Inferior parietal cortex (tissue), 1 donor: ENCODE measurements around the gene BBS10.
A peak's percentile ranks its signal among the peaks of the same experiment; 100 is the strongest.
"Not testable (repeated sequence)": the region's sequence is repeated elsewhere in the genome, so short reads cannot be mapped to it uniquely, and the experiment has no call there.

Experiments used
- DNase-seq: peaks from one replicate; pipeline ENCODE4 v3.0.0-alpha.2; 2016; ENCODE audit errors: extremely low spot score

The BBS10 gene

DNA sequence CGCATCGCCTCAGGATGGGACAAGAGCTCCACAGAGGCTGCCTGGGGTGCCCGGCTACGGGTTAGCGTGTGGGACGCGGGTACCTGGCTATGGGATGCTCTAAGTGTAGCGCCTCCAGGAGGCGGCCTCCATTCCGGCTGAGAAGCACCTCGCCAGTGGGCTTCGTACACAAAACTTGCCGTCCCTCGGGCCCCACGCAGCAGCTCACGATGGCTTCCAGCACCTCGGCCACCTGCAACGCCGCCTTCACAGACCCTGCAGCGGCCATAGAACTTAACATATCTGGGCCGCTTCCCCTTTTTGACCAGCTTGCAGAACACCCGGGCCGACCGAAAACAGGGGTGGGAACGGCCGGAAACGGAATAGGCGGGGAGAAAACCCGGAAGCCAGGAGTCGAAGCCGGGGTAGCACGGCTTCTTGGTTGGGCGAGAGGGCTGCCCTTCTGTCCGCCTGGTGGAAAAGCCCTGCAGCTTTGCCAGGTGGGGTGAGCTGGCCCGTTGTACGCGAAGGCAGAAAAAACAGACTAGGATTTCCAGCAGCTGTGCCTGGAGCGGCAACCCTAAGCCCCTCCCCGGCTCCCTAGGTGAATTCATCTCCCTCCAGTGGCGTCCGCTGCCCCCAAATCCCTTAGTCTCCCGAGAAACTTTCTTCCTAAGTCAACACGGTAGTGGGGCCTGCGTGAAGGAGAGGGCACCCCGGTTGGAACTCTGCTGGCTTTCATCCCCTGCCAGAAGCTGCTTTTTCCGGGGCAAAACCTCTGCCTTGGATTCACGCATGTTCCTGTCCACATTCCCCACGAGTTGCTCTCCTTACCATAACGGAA is at the start of gene BBS10:
TSS of gene BBS10 (minus strand) at position 337 of the 823 bp plus-strand sequence. CDS start at position 280, 57 bp downstream.
- peak; percentile 91 for DNase-seq

DNA sequence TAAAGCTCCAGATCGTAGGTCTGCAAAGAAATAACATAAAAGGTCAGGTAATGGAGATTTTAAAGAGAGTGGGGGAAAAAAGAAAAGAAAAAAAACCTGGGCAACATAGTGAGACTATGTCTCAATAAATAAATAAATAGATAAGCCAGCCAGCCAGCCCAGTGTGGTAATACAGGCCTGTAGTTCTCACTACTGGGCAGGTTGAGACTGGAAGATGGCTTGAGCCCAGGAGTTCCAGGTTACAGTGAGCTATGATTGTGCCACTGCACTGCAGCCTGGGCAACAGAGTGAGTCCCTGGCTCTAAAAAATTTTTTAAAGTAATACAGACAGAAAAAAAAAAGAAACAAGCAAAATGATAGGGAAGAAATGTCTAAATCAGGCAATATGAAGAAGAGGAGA is 43.2 kb upstream of the BBS10 start:
- DNase-seq, result no peak

DNA sequence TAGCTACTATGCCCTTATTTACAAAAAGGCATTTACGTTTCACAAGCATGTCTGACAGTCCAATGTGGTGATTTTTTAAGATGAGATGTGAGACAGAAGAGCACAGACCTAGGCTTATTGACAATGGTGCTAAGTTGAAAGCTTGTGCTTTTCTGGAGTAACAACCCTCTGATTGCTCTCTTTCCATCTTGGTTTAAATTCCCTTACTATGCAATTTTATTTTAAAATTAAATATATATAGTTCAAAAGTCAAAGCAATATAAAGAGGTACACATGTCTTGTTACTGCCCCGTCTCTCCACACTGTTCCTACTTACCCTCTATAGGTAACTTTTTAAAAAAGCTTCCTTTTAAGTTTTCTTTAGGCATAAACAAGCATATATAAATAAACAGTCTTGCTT is 39.4 kb upstream of the BBS10 start:
- DNase-seq, result no peak

DNA sequence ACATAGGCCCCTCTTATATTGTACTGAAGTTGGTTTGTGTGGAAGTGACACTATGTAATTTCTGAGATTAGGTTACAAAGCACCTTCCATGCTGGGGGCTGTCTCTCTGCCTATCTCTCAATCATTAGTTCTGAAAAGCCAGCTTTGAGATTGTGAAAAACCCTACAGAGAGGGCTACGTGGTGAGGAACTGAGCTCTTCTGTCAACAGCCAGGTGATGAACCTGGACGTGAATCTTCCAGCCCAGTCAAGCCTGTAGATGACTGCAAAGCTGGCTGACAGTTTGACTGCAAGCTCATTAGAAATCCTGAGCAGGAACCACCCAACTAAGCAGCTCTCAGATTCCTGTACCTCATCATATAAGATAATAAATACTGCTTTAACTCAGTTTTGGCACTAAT is 36.3 kb upstream of the BBS10 start:
- DNase-seq, result no peak

DNA sequence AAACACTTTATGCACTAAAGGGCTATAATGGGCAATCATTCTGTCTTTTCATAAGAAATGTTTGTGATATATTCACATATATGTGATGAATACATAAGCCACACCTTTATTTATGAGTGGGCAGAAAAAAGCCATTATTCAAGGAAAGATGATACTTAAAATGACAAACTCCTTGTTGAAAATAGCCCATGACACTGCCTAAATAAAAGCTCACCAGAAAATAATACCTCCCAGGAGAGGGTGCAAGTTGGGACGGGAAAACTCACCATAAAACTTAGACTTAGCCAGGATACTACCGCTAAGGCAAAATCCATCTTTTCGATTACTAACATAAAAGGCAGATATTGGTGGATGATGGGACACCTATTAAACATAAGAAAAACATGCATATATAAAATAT is 35.8 kb upstream of the BBS10 start:
- no peak for DNase-seq

DNA sequence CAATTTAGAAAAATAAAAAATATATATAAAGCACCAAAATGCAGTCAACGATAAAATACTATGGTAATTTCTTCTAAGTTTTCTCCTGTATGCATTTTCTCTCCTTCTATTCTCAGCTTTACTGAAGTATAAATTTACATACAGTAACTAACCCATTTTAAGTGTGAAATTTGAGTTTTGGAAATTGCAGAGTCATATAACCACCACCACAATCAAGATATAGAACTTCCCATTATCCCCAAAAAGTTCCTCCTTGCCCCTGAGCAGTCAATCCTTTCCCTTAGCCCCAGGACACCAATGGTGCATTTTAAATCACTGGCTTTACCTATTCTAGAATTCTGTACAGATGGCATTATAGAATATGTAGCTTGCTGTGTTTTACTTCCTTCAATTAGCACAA is 31.0 kb upstream of the BBS10 start:
- no peak for DNase-seq

DNA sequence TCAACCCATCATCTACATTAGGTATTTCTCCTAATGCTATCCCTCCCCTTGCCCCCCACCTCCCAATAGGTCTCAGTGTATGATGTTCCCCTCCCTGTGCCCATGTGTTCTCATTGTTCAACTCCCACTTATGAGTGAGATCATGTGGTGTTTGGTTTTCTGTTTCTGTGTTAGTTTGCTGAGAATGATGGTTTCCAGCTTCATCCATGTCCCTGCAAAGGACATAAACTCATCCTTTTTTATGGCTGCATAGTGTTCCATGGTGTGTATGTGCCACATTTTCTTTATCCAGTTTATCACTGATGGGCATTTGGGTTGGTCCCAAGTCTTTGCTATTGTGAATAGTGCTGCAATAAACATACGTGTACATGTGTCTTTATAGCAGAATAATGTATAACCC is 28.7 kb upstream of the BBS10 start:
- not testable (repeated sequence) for DNase-seq

DNA sequence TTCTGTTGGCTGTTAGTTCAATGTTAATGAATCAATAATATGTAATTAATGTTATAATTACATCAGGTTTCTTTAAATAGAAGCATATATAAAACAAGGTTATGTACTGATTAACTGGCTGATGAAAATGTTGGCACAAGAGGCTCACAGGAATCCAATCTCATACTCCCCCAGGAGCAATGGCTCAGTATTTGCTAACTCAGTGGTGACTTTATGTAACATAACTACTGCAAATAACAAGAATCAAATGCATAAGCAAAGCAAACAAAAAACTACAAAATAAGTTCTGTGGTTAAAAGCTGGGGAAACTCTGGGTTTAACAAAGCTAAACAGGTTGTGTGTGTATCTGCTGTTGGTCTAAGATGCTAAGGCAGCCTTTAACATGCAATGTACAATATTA is 27.7 kb upstream of the BBS10 start:
- no peak for DNase-seq

DNA sequence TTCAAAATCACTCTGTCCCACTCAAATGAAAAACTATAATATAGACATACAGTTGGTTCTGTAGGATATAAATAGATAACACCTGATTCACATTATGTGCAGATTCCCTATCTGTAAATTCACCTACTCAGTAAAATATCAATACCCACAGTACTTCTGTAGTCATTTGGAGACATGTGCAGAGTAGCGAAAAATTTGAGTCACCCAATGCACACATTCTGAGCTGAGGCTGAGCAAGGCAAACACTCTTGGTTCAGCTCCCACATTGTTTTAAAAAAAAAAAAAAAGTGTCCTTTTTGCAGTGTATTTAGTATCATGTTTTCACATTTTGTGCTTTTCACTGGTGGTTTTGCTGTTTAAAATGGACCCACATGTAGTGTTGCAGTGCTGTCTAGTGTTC is 27.3 kb upstream of the BBS10 start:
- DNase-seq, result peak; percentile 21

DNA sequence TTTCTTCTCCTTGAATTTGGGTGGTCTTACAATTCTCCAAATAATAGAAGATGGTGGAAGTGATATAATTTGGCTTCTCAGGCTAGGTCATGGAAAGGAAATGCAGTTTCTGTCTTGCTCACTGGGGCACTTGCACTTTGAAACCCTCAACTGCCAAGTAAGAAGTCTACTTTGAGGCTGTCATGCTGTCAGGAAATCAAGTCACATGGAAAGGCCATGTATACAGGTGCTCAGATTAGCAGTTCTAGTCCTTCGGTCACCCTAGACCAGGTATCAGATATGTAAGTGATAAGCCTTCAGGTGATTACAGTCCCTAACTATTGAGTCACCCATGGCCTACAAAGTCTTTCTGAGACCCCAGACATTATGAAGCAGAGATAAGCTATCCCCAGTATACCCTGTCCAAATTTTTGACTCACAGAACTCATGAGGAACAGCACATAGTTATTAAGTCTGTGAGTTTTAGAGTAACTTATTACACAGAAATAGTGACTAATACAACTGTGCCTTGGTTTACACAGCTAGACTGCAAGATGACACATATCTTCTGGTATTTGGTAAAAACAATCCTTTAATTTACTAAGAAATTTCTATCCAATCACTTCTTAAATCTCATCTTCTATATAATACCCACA is 26.3 kb upstream of the BBS10 start:
- no peak for DNase-seq

DNA sequence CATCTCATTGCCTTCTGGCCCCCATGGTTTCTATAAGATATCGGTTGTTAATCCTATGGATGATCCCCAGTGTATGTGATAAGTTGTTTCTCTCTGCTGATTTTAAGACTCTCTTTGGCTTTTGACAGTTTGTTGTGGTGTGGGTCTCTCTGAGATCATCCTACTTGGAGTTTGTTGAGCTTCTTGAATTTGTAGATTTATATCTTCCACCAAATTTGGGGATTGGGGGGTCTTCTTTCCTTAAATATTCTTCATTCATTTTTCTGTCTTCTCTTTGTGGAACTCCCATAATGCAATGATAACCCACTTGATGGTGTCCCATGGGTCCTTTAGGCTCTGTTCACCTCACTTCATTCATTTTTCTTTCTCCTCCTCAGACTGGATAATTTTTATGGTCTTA is 20.0 kb upstream of the BBS10 start:
- DNase-seq, result no peak

DNA sequence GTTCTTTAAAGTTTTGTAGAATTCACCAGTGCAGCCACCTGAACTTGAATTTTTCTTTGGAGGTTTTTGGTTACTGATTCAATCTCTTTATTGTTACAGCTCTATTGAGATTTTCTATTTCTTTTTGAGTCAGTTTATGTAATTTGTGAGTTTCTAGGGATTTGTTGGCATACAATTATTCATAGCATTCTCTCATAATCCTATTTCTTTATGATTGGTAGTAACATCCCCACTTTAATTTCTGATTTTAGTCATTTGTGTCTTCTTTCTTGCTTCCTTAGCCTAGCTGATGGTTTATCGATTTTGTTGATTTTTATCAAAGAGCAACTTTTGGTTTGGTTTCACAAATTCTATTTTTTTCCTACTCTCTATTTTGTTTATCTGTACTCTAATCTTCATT is 17.9 kb upstream of the BBS10 start:
- no peak for DNase-seq

DNA sequence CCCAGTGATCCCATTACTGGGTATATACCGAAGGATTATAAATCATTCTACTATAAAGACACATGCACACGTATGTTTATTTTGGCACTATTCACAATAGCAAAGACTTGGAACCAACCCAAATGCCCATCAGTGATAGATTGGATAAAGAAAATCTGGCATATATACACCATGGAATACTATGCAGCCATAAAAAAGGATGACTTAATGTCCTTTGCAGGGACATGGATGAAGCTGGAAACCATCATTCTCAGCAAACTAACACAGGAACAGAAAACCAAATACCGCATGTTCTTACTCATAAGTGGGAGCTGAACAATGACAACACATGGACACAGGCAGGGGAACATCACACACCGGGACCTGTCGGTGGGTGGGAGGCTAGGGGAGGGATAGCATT is 15.9 kb upstream of the BBS10 start:
- DNase-seq, result not testable (repeated sequence)

DNA sequence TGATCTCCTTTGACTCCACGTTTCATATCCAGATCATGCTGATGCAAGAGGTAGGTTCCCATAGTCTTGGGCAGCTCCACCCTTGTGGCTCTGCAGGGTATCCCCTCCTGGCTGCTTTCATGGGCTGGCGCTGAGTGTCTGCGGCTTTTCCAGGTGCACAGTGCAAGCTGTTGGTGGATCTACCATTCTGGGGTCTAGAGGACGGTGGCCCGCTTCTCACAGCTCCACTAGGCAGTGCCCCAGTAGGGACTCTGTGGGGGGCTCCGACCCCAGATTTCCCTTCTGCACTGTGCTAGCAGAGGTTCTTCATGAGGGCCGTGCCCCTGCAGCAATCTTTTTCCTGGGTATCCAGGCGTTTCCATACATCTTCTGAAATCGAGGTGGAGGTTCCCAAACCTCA is 12.1 kb upstream of the BBS10 start:
- DNase-seq, result no peak

DNA sequence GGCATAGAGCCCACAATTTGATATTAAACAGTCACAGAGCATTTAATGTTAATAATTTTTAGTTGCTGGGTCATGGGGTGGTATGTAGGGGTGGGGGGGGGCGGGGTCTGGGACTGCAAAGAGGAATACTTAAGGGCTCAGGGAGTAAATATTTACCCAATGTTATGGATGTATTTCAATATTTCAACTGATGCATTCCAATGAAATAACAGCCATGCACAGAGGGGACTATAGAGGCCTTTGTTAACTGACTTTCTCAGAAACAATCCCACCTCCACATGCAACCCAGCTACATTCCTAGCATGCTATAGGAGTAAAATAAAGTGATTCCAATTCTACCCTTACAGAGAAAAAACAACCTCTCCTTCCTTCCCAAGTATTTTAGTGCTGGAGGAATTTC is 7.9 kb upstream of the BBS10 start:
- DNase-seq, result no peak

DNA sequence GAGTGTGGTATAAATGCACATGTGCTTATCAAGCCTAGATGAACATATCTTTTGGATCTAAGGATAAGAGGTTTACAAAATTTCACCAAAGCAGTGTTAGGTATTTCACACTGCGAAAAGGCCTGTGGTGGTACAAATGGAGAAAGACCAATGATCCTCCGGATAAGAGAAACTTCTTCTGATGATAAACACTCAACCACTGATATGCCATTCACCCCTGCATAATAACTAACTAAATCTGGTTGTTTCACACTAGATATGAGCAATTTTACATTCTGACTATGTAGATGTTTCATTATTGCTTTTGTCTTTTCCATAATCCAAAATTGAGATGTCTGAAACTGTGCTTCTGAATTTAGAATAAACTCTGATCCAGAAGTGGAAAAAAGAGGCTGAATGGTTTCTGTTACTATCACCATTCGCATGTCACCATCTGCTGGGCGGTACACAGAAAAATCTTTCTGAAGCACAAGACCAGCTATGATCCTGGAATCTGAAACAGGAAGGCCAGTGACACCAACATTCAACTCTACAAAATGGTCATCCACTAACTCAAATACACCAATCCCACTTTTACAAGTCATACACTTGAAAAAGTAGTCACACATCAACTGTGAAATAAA is 1.3 kb downstream of the BBS10 start:
- DNase-seq, result peak; percentile 79

DNA sequence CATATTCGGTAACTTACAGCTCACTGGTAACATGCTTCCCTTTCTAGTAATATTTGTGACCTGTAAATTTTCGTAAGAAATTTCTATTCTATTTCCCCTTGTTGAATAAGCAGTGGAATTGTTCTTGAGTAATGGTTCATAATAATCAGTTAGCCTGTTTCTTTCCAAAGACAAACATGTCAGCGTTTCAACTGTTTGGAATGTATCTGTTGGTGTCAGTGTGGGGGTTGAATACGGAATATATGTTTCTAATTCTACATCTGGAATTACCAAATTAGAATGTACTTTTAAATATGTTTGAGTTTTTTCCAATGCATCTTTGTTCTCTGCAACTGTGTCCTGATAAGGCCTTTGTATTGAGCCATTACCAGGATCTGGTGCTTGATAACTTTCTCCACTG is 2.0 kb downstream of the BBS10 start:
- DNase-seq, result no peak

DNA sequence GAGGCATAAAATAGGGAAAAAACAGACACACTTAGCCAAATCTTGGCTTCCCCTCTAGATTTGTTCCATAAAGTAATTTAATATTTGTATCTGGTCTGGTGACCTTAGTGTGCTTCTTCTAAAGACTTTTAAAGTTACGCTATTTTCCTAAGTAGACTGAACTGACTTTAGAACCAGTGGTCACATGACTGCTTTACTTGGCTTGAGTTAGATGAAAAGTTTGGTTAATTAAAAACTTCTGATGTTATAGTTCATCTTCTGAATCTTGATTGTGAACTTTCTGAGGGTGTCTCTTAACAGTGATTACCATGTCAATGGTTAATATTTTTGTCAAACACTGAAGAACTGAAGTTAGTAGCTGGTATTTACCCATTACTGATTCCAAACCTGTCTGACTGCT is 2.6 kb downstream of the BBS10 start:
- DNase-seq, result no peak

DNA sequence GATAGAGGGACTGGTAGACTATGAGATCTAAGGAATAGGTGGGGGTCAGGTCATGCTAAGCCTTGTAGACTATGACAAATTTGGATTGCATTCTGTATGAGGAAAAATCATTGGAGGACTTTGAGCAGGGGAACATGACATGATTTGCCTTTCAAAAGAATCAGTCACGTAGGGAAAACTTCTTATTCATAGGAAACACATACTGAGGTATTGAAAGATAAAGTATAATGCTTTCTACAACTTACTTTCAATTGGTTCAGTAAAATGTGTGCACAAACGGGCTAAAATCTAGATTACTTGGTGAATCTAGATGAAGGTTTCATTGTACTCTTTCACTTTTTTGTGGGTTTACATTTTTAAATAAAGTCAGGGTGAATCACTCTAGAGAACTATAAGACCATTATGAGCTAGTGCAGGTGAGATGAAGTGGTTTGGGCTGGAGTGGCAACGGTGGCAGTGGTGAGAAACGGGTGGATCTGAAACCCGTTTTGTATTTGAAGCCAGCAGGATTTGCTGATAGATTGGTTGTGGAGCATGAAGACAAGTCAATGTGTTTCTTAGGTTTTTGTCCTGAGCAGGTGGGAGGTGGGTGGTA is 6.7 kb downstream of the BBS10 start:
- DNase-seq, result no peak

DNA sequence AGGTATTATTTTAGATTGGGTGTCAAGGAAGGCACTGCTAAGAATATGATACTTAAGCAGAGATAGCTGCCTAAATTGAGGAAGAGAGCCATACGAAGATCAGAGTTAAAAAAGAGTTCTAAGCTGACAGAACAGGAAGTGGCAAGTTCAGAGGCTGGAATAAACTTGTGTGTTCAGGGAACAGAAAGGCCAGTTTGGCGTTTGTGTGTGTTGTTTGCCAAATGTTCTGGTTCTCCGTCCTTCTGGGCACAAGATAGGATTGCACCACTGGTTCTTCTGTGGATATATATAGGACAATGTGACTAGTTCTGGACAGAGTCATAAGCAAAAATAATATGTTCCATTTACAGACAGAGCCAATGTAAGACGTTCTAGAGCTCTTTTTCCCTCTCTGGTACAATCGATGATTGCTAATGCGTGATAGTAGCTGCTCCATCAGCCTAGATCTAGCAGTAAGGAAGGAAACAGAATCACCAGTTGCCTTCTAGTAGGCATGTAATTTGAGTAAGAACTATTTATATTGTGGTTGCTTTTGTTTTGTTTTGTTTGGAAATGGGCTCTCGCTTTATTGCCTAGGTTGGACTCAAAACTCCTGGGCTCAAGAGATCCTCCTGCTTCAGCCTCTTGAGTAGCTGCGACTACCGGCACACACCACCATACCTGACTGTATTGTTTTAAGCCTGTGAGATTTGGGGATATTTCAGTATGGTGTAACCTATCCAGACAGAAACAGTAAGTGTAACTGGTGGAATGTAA is 7.4 kb downstream of the BBS10 start:
- DNase-seq, result no peak

DNA sequence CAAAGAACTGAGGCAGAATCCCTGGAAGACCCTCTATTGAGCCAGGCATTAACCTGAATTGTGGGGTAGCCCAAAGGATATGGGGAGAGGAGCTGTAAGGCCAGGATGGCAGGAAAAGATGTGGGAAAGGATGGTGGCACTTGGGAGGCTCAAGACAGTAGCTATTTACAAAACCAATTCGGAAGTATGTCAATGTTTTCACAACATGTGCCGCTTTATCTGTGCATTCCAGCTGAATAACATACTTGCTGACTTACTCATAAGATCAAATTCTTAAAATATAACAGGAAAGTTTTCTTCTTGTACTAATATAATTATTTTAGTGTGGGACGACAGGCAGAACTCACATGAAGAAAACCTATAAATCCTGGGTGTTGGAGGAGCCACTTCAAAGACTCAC is 10.6 kb downstream of the BBS10 start:
- DNase-seq, result no peak

DNA sequence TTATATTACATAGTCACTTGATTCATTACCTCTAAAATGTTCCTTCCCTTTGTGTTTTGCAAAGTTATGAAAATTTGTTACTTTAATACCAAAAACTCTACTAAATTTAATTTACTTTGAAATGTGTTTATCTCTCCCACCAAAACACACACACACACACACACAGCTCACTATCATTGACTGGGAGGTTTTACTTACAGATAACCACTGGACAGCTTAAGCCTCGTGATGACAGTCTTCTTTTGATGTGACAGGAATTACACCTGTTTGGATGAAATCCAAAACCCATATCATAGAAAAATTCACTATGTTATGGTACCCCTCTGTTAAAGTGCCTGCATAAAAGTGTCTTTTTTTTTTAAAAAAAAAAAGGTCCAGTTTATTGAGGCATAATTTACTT is 15.6 kb downstream of the BBS10 start:
- no peak for DNase-seq
